Esophagus muscularis mucosa (tissue), 4 donors: Measurements from ENCODE around the gene COL4A5. TPM values are rescaled to one million over a fixed set of nuclear protein-coding genes. Genes with fewer than 3 reads are reported as not detected.
A peak's percentile ranks its signal among the peaks of the same experiment; 100 is the strongest.

Experiments used
- DNase-seq: peaks from one replicate; pipeline ENCODE4 v3.0.0-alpha.2; 2017; ENCODE audit errors: extremely low spot score
- H3K27ac ChIP-seq, 4 donors: fragments of 200-600 bp; sonication (generic); replicated peaks in 1 of 4; 1 replicate in 3 of 4; 2 replicates in 1 of 4; pipeline ENCODE4 v1.5.1; 2016 to 2019; ENCODE audit warnings: mild to moderate bottlenecking in 1 of 4
- H3K27me3 ChIP-seq, 4 donors: fragments of 200-600 bp; sonication (generic); one replicate each; pipeline versions ENCODE4 v1.5.1 to v1.6.0; 2016 to 2019
- H3K36me3 ChIP-seq, 4 donors: fragments of 200-600 bp; sonication (generic); one replicate each; pipeline ENCODE4 v1.5.1; 2016 to 2019
- H3K4me1 ChIP-seq, 4 donors: fragments of 200-600 bp; sonication (generic); one replicate each; pipeline ENCODE4 v1.5.1; 2016 to 2019
- H3K4me3 ChIP-seq, 4 donors: fragments of 200-600 bp; sonication (generic); 1 replicate in 2 of 4; 2 replicates in 2 of 4; pipeline ENCODE4 v1.5.1; 2016 to 2019; ENCODE audit warnings: mild to moderate bottlenecking in 4 of 4, moderate library complexity in 1 of 4
- H3K9me3 ChIP-seq, 4 donors: fragments of 200-600 bp; sonication (generic); 1 replicate in 3 of 4; 2 replicates in 1 of 4; pipeline ENCODE4 v1.5.1; 2016 to 2019
- CTCF ChIP-seq, 3 experiments: fragments of 200-600 bp in 2 of 3; fragments of 450-650 bp in 1 of 3; sonication (generic) in 2 of 3; IDR thresholded peaks; one replicate each; pipeline ENCODE4 v1.5.1; 2017 to 2019; ENCODE audit warnings: antibody characterized with exemption in 3 of 3, mild to moderate bottlenecking in 2 of 3, moderate library complexity in 1 of 3
- EP300 ChIP-seq: sonication (generic); formaldehyde crosslinking; IDR thresholded peaks from one replicate; pipeline ENCODE4 v1.6.1; 2017; ENCODE audit warnings: antibody characterized with exemption
- POLR2A ChIP-seq: fragments of 450-650 bp; IDR thresholded peaks from one replicate; pipeline ENCODE4 v1.6.1; 2017; ENCODE audit warnings: antibody characterized with exemption, moderate library complexity, mild to moderate bottlenecking, low read depth
- POLR2AphosphoS5 ChIP-seq, 2 donors: sonication (generic); formaldehyde crosslinking; IDR thresholded peaks; one replicate each; pipeline ENCODE4 v1.6.1; 2017; ENCODE audit warnings: antibody characterized with exemption in 2 of 2
- WGBS: methylation state at CpG from one replicate; pipeline ENCODE4 v1.1.5; 2018; 5-methylcytosine and 5-hydroxymethylcytosine counted together
- intact Hi-C: fragments of 100-400 bp; cut with DNase I; formaldehyde crosslinking; loops from one replicate; pipeline ENCODE4 v1.15.1; 2023
- total RNA-seq, 4 donors: library from RNA; depleted of rRNA; stranded (reverse); fragments of >200 nt; gene quantifications; one replicate each; pipeline versions ENCODE4 v1.1.0 to v1.2.1, GENCODE V29; 2016

The COL4A5 gene
- total RNA-seq, 4 donors from 2014 or later: 187 to 241 (median 204) TPM

DNA sequence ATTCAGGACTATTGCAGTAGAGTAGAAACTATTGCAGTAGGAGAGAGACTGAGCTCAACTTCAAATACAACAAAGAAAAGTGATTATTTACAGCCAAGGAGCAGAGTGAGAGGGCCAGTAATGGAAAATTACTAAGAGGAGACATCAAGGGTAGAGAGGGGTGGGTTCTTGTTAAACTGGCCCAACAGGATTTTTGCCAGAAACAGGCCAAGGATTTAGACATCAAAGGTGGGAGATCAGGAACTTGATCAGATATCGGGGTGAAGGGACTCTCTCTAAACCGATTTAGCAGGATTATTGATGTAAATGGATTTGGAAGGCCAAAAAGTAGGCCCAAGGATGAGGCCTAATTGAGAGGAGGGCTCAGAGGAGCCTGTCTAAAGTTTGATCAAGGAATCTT lies 231.9 kb downstream of the COL4A5 start:
- H3K27ac ChIP-seq: no peak overlapping the region
- TF ChIP-seq POLR2AphosphoS5 (IDR thresholded peaks at IDR 0.05): no peak
- TF ChIP-seq CTCF (IDR thresholded peaks at IDR 0.05): no peak
- no peak for TF ChIP-seq POLR2A
- TF ChIP-seq EP300: no peak
- H3K4me3 ChIP-seq: no peak overlapping the region
- H3K27me3 ChIP-seq: no peaks in the 10 kb centered on the region
- WGBS: 71% methylated on average over 2 of the region's 2 CpGs
- peaks cover 0 to 14% (median 0%) of the 10 kb centered on the region in 4 donors for H3K36me3 ChIP-seq
- H3K9me3 ChIP-seq: no peaks in the 10 kb centered on the region
- DNase-seq: no peak
- intact Hi-C loops: no loop called here
- H3K4me1 ChIP-seq: no peaks in the 10 kb centered on the region

DNA sequence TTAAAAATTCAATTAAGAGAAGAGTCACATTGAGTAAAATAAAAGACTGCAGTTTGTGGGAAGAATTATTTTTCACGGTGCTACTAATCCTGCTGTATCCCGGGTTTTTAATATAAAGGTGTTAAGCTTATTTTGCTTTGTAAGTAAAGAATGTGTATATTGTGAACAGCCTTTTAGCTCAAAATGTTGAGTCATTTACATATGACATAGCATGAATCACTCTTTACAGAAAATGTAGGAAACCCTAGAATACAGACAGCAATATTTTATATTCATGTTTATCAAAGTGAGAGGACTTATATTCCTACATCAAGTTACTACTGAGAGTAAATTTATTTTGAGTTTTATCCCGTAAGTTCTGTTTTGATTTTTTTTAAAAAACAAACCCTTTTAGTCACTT lies 257.1 kb downstream of the COL4A5 start:
- intact Hi-C loops: no loop called here
- DNase-seq: no peak
- H3K4me1 ChIP-seq: no peaks in the 10 kb centered on the region
- no peaks in the 10 kb centered on the region for H3K9me3 ChIP-seq
- WGBS: 79% methylated on average over 3 of the region's 3 CpGs
- TF ChIP-seq POLR2AphosphoS5 (IDR thresholded peaks at IDR 0.05): no peak
- TF ChIP-seq EP300: no peak
- TF ChIP-seq CTCF (IDR thresholded peaks at IDR 0.05): no peak
- no peak for TF ChIP-seq POLR2A
- H3K4me3 ChIP-seq: no peak overlapping the region
- peaks cover 0 to 26% (median 1%) of the 10 kb centered on the region in 4 donors for H3K36me3 ChIP-seq
- no peaks in the 10 kb centered on the region for H3K27me3 ChIP-seq
- H3K27ac ChIP-seq: no peak overlapping the region

GRCh38 chrX:108699368-108699767 lies 259.7 kb downstream of the COL4A5 start:
- H3K4me1 ChIP-seq: peaks cover 0 to 9% (median 0%) of the 10 kb centered on the region in 4 donors
- TF ChIP-seq EP300 (no peak), POLR2A (no peak), CTCF (IDR thresholded peaks at IDR 0.05) (peak in 1 of 3 experiments; percentile 20), POLR2AphosphoS5 (IDR thresholded peaks at IDR 0.05) (no peak)
- intact Hi-C loops: no loop called here
- H3K27me3 ChIP-seq: no peaks in the 10 kb centered on the region
- H3K9me3 ChIP-seq: no peaks in the 10 kb centered on the region
- 36% methylated on average over 1 of the region's 1 CpG for WGBS
- H3K4me3 ChIP-seq: no peak overlapping the region
- peaks cover 0 to 12% (median 0%) of the 10 kb centered on the region in 4 donors for H3K36me3 ChIP-seq
- DNase-seq: no peak
- H3K27ac ChIP-seq: no peak overlapping the region

GRCh38 chrX:108701633-108702032 lies 262.0 kb downstream of the COL4A5 start:
- no peak overlapping the region for H3K4me3 ChIP-seq
- no peaks in the 10 kb centered on the region for H3K27me3 ChIP-seq
- H3K4me1 ChIP-seq: peaks cover 0 to 9% (median 0%) of the 10 kb centered on the region in 4 donors
- TF ChIP-seq POLR2A: no peak
- no peak for TF ChIP-seq EP300
- TF ChIP-seq CTCF (IDR thresholded peaks at IDR 0.05): no peak
- no peak for TF ChIP-seq POLR2AphosphoS5 (IDR thresholded peaks at IDR 0.05)
- 73% methylated on average over 2 of the region's 2 CpGs for WGBS
- no peaks in the 10 kb centered on the region for H3K36me3 ChIP-seq
- no peak for DNase-seq
- intact Hi-C loops: no loop called here
- H3K9me3 ChIP-seq: no peaks in the 10 kb centered on the region
- no peak overlapping the region for H3K27ac ChIP-seq

- Histone ChIP-seq H3K27me3 (no peaks in the 10 kb centered on the region), H3K4me3 (no peak overlapping the region), H3K4me1 (peaks cover 0 to 9% (median 0%) of the 10 kb centered on the region in 4 donors), H3K36me3 (no peaks in the 10 kb centered on the region), H3K9me3 (no peaks in the 10 kb centered on the region), H3K27ac (no peak overlapping the region)
- DNase-seq: no peak
- TF ChIP-seq POLR2A (no peak), POLR2AphosphoS5 (IDR thresholded peaks at IDR 0.05) (no peak), EP300 (no peak), CTCF (IDR thresholded peaks at IDR 0.05) (no peak)
- intact Hi-C loops: no loop called here
- 26% methylated on average over 1 of the region's 1 CpG for WGBS
These were observed 262.9 kb downstream of the COL4A5 start for GRCh38 chrX:108702530-108702929.
